Fibroblast of skin of left biceps (primary cell): ENCODE measurements around the gene RHOBTB3.
"Not testable (repeated sequence)": the region's sequence is repeated elsewhere in the genome, so short reads cannot be mapped to it uniquely, and the experiment has no call there.

Experiments
- DNase-seq, 2 experiments: peaks; one replicate each; pipeline ENCODE4 v3.0.0-alpha.2; 2013; ENCODE audit warnings: low read depth in 2 of 2

Gene RHOBTB3

DNA sequence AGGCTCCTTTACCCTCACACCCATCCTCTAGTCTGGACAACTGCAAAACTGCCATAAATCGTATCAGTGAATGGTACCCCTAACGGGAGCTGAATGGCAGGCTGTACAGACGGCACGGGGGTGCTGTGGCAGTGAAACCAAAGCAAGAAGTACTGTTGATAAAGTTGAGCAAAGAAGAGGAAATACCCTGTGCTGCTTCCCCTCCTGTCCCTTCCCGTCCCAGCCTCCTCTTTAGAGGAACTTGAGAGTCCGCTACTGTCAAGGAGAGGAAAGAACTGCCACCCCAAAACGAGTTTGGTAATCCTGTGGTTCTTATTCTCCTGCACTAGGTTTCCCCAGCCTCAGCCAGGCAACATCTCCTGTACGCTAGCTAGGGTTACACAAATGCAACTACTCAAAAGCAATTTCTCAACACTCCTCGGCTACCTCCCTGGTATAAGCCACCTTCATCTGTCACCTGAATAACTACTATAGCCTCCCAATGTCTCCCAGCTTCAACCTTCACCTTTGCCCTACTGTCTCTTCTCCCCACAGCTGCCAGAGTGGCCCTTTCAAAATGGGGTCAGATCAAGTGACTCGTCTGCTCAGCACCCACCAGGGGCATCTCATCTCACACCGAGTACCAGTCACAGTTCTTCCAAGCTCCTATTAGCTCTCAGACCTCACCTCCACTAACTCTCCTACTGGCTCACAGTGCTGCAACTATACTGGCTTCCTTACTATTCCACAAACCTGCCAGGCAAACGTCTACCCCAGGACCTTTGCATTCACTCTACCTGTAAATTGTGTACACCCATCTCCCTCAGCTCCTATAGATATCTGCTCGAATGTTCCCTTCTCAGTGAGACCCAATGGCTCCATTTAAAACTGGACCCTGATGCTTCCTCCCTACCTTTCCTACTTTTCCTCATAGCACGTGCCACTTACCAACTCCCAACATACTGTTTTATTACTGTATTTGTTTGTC is 87.3 kb downstream of the RHOBTB3 start:
- DNase-seq, result no peak

DNA sequence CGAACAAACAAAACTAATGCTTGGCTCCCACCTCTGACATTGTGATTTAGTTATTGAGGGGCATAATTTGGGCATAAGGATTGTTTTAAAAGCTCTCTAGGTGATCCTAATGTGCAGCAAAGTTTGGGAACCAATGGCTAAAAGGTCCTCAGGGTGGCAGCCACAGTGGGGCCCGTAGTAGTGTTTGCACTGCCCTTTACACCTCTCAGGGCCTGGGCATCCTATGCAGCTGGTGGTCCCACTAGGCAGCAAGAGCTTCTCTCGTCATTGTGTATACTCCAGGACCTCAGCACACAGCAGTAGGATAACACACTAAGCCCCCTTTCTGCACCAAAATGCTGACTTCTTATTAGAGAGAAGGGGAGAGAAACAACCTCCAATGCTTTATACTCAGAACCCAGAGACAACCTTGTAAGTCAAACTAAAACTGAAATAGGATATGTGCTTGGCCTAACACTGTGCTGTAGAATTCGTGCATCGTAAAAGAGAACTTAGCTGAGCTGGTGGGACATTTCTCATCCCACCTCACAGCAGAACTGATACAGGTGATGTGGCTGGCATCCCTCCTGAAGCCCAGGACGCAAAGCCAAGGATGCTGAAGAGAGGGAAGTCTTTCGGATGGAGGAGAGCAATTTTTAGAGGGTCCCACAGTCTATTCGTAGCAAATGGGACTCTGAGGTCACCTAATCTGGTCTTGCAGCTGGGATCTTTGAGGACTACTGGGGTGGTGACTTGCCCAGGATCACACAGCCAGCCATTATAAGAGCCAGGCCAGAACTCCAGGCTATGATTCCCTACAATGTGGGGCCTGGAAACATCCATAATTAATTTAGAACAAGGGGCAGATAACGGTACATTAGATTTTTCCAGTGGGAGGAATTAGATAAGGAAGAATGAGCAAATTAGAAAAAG is 90.2 kb downstream of the RHOBTB3 start:
- no peak for DNase-seq

DNA sequence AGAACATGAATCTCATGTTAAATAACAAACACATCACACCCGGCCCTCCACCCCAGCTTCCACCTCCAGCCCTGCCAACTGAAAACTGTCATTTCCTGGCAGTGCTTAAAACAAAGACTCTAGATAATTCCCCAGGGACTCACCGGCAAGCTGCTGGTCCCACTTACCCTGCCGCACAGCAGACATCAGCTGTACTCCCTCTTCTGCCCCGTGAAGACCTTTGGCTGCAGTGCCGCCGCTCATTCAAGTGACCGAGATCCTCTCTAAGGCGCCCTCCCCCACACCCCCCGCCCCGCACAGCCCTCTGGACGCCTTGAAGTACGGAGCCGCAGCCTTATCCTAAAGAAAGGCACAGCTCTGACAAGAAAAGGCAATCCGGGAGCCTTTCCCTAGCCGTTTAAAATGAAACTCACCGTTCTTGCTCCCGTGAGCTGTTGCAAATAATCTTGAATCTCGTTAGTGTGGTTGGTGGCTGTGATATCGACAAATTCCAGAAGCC is 91.0 kb downstream of the RHOBTB3 start:
- DNase-seq, result no peak

DNA sequence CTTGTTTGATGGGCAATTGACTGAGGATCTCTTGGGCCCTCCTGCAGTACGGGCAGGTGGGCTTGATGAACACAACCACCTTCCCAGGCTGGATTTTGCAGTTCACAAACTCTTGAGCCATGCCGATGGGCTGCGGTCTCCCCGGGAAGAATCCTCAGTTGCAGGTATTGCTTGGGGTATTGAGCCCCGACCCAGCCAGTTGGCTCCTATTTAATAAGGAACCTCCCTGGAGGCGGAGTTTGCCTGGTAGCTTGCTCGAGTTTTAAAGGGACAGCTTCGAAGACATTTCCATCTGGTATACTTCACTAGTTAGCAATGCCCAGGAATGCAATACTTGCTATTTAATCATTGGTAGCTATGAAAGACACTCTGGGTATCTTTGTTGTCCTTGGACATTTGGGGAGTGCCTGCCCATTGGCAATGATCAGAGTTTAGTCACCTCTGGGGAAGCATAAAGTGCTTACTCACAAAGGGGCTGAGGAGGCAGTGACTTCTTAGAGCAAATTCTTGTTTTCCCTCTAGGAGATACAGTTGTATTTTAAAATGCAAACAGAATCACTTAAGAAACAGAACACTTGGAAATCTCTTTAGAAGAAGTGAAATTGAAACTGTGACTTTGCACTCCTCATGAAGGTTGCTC is 91.5 kb downstream of the RHOBTB3 start, which contains the start of gene GLRX:
Gene GLRX (minus strand): TSS at position 185 of the 640 bp plus-strand sequence. CDS start 64 bp downstream, at position 121.
- peak; percentile 52 to 61 for DNase-seq

DNA sequence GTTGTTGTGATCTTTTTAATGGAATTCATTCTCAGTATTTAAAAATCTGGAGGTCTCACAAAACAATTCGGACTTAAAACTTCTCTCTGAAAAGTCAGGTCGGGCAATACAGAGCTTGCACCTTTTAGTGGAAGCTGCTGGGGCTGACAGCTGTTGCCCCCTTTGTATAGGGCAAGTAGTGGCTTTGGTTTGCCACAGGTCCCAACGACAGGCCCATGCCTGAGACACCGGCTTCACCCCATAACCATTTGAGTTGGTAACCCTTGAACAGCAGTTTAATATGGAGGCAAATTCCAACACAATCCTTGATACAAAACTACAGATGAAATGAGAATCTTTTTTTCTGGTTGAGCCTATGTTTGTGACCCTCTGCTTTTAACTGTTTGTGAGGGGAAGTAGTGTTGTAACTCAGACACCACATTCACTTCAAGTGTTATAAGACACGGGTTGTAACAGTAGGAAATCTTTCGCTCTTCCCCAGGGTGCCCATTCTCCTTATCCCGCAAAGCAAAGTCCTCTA is 92.1 kb downstream of the RHOBTB3 start:
- no peak for DNase-seq

DNA sequence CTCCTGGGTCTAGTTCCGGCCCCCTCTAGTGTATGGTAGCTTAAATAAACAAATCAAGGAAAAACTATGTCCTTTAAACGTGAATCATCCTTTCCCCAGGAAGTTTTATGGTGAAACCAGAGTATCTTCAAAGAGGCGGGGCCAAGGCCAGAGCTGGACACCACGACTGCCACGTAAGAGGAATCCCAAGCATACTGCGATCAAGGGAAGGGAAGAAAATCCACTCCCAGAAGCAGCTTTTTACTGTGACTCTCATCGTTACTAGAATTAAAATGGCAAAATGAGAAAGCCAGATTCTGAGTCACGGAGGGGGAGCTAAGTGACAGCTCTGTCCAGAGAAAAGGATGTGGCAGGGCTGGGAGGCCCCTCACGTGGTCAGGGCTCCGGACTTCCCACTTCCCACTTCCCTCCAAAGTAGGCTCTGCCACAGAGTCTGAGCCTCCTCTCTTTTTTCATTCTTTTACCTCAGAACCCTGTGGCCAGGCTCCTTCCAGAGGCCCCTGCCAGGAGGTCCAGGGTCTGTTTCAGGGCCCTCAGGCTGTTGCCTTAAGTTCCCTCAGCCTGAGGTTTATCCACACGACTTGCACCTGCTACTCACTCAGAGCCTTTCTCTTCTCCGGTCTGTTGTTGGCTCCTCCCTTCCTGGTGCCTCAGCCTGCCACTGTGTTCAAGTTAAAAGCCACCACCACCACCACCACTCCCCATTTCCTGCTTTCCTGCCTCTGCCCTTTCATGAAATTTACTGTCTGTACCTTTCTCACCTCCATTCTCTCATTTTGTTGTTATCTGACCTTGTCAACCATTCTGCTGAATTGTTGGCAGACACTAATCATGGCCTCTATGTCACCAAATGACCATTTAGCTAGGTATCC is 92.8 kb downstream of the RHOBTB3 start:
- peak; percentile 56 to 58 for DNase-seq

DNA sequence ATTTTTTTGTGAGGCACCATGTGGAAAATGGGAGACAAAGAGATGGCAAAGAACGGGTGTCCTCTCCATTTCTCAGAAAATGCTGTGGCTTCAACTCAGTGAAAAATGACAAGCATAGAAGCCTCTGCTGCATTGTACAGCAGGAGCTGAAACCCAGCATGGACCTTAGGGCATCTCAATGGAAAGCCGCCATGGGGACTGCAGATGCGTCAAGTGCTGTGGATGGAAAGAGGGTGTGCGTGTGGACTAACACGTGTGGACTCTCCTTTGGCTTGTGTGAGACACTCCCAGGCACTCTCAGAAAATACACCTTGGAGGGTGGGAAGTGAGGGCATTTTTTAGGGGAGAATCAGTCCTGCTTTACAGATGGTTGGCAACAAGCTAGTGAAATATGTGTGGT is 93.6 kb downstream of the RHOBTB3 start:
- no peak for DNase-seq

DNA sequence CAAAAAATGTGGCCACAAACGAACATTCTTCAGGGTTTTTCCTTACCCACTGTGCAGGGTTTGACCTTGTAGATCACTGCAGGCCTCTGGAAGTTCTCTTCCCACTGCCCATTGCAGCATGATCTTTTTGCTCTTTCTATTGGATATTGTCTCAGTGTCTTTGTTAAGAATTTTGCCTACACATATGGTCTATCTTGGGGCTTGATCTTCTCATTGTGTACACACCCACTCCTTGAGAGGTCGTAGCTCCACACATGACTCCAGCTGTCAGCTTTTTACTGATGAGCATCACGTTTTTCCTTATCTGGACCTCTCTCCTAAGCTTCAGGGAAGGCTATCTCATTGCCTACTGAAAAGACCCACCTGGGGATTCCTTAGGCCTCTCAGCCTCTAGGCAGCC is 94.4 kb downstream of the RHOBTB3 start:
- no peak for DNase-seq

DNA sequence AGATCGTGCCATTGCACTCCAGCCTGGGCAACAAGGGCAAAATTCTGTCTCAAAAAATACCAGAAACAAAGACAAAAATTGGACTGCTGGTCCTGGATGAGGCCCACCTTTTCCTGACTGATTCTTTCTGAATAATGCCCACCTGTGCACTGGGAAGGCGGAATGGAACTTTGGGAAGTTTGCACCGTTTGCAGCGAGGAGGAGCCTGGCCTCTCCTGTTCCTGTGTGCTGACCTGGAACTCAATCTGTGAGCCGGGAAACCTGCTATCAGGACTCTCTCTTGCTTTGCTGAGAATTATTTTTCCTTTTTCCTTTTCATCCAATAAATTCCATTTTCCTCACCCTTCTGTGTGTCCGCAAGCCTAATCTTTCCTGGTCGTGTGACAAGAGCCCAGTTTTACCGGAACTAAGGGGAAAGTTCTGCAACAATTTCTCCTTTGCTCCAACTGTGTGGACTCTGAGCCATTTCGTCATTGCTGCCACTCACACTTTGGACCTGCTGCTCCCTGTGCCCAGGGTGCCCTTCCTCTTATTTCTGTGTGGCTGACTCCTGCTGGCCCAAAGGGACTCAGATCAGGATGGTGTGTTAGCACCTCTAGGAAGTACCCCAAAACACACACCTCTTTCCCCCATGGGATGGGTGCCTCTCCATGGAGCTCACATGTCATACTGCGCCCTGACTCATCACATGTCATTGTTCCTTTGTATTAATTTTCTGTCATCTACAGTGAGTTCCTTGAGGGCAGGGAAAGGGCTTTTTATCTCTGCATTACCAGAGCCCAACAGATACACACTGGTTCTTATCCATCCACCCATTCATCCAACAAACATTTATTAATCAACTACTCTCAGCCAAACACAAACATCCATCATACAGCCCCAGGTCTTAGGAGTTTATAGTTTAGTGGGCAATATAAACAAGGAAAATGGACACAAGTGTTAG is 96.1 kb downstream of the RHOBTB3 start:
- no peak for DNase-seq

DNA sequence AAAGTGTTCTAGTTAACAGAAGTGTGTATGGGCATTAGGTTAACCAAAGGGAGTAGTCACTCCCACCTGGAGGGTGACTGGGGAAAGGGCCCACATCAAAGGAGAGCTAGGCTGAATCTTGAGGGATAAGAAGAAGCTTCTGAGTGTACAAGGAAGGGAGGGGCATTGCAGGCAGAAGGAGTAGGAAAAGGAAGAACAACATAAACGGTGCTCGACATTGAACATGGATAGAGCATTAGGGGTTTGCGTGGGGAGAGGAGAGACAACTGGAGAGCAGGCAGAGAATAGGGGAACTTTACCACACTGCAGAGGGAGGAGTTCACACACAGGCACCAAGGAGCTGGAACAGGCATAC is 96.7 kb downstream of the RHOBTB3 start:
- no peak for DNase-seq

DNA sequence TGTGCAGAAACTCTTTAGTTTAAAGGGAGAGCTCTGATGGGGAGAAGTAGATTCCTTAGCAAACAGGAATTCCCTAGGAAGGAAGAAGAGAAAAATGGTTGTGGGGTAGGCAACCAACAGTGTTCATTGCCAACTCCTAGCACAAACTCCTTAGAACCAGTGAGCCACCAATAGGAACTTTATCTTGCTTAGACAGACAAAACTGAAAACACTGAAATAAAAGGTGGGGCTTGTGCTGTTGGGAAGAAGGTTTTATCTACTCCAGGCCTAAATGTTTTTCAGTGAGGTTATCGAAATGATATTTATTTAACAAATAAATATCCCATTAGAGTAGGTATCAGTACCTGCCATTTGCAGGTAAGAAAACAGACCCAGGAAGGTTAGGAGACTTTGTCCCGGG is 99.1 kb downstream of the RHOBTB3 start:
- DNase-seq, result no peak

DNA sequence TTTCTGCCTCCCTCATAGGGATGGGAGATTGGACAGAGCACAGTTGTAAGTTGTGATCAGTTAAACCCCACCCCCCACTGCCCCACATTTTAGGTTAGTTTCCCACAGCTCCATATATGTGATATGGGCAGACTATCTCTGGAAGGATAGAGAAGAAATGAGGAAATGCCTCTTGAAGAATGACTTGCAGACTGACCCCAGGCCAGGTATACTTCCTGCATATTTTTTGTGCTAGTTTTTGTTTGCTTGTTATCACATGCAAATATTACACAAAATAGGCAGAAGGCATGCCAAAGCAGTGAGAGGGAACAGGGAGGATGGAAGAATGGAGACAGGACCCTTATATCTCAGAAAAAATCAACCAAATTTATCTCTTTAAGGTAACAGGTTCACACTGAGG is 101.5 kb downstream of the RHOBTB3 start:
- DNase-seq, result no peak

DNA sequence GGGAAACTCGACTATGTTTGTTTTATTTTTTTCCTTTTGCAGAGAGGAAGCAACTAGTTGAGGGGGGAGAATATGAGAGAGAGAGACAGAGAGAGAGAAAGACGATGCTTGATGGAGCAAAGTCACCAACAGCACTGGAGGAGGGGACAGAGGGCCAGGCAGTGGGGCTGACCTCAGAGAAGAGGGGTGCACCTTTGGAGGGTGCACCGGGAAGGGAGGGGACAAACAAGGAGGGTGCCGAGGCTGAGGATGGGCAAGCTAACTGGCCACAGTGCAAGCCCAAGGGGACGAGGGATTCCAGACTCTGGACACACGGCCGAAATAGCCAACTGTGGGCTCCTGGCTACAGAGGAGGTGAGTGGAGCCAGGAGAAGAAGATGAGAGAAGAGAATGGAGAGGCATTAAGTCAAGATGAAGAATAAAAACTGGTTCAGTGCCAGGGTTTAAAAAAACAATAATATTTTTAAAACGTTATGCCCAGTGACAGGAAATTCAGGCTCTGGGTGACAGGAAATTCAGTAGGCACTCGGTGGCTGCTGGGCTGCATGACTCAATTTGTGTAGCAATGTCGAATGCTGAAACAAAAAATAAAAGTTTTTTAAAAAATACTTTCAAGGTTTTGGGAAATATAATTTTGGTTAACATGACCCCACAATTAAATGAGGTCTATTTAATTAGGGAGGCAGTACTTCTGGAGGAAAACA is 104.7 kb downstream of the RHOBTB3 start:
- no peak for DNase-seq

DNA sequence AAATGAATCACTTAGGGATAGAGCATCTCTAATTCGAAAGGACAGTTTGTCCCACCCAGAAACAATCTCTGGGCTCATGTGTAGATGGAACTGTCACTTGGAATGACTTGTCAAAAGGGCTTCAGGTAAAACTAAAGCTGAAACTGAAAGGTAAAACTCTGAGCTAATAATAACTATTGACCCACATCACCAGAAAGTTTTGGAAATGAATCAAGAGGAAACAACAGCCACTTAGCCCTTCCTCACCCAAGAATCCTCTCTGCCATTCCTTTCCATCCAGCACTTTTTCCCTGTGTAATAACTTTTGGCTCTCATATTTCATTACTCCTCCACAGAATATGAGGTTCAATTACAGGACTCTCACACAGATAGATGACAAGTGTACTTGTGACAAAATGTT is 105.4 kb downstream of the RHOBTB3 start:
- no peak for DNase-seq

DNA sequence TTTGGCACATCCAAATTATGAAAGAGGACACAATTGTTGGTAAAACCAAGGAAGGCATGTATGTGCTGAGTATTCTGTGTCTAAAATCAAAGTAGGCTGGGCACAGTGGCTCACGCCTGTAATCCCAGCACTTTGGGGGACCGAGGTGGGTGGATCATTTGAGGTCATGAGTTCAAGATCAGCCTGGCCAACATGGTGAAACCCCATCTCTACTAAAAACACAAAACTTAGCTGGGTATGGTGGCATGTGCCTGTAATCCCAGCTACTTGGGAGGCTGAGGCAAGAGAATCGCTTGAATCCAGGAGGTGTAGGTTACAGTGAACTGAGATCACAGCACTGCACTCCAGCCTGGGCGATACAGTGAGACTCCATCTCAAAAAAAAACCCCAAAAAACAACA is 105.8 kb downstream of the RHOBTB3 start:
- not testable (repeated sequence) for DNase-seq

DNA sequence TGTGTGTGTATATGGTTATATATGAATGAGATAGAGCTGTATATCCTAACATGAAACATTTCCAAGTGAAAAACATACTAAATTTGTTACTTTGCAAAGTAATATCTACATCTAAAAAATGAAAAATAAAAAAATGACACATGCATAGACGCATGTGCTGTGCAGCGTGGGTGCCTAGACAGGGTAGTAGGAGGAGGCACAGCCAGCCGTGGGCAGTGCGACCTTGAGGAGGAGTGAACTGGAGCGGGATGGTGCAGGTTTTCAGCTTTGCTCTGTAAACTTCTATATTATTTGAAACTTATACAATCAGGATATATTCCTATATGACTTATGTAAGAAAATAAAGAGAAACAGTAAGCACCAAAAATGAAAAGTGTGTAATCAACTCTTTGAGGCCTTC is 106.4 kb downstream of the RHOBTB3 start:
- no peak for DNase-seq

DNA sequence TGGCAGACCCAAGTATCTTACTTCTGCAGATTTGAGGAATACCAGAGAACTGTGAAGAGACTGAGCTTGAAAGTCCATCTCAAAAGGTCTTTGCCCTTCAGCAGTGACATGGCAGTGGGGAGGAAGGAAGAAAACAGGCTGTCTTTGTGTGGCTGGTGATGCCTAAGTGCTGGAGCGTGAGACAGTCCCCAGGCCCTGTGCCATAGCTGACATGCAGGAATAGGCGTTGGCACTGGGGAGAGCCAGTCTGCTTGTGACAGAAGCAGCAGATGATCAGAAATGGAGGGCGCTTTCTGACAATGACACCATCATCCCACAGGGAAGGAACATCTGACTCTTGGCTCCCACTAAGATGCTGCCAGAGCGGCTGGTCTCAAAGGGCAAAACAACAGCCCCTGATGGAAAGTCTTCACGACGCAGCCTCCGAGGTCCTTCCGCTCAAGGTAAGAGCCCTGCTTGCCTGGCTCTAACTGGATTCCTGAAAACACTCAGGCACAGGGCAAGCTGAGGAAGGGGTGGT is 106.9 kb downstream of the RHOBTB3 start:
- DNase-seq, result no peak

DNA sequence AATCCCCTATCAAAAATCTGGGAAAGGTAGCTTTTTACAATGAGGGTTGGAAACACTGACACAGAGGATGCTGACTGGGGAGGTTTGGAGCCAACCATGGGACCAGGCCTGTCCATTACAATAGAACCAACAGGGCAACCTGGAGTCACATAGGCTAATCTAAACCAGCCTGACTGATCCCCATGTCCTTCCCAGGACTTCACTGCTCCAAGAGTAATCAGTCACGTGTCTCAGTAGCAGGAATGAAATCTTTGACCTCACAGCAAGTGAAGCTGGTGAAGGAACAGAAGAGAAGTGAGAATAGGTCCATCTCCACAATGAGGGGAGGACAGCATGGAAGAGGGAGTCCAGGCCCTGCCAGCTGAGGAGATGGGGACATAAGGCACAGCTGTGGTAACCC is 107.4 kb downstream of the RHOBTB3 start:
- DNase-seq, result no peak

DNA sequence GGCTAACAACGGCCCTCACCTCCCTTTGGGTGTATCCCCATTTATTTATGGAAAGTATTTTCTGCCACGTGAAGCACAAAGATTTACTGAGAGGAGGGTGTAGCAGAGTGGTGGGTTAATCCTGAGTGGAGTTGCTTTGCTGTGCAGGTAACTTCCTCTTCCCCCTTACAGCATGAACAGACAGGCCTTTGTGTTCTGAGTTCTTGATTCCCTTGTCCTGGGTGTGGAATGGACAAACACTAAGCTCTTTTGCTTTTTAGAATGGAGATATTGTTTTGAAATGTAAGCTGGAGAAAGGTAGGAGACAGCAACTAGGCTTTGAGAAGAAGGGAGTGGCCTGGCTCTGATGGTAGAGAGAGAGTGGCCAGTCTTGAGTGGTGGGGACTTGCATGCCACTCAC is 108.5 kb downstream of the RHOBTB3 start:
- DNase-seq, result no peak
